Spleen (tissue), 11 donors: Measurements from ENCODE around the gene DNAJC7. TPM values are rescaled to one million over a fixed set of nuclear protein-coding genes. Genes with fewer than 3 reads are reported as not detected.

Source experiments
- DNase-seq: peaks from one replicate; pipeline ENCODE4 v3.0.0-alpha.2; 2020
- H3K27ac ChIP-seq, 8 donors: fragments of 200-600 bp; sonication (generic) in 7 of 8; 1 replicate in 4 of 8; 2 replicates in 4 of 8; pipeline versions ENCODE4 v1.5.0 to v1.8.0; 2016 to 2021; ENCODE audit warnings: inconsistent platforms in 4 of 8, mild to moderate bottlenecking in 4 of 8, moderate library complexity in 1 of 8
- H3K27me3 ChIP-seq, 7 donors: fragments of 200-600 bp; sonication (generic) in 6 of 7; replicated peaks in 1 of 7; 1 replicate in 4 of 7; 2 replicates in 3 of 7; pipeline versions ENCODE4 v1.5.0 to v1.8.0; 2016 to 2021; ENCODE audit warnings: inconsistent platforms in 3 of 7, mild to moderate bottlenecking in 1 of 7
- H3K36me3 ChIP-seq, 6 donors: fragments of 200-600 bp; sonication (generic) in 5 of 6; 1 replicate in 4 of 6; 2 replicates in 2 of 6; pipeline versions ENCODE4 v1.5.0 to v1.8.0; 2016 to 2021; ENCODE audit warnings: inconsistent platforms in 2 of 6
- H3K4me1 ChIP-seq, 6 donors: fragments of 200-600 bp; sonication (generic) in 5 of 6; 1 replicate in 3 of 6; 2 replicates in 3 of 6; pipeline versions ENCODE4 v1.5.0 to v1.8.0; 2016 to 2021; ENCODE audit warnings: inconsistent platforms in 3 of 6
- H3K4me3 ChIP-seq, 8 donors: fragments of 200-600 bp; sonication (generic) in 7 of 8; 1 replicate in 4 of 8; 2 replicates in 4 of 8; pipeline versions ENCODE4 v1.5.0 to v1.8.0; 2016 to 2021; ENCODE audit warnings: inconsistent platforms in 4 of 8, mild to moderate bottlenecking in 4 of 8, moderate library complexity in 2 of 8
- H3K9me3 ChIP-seq, 8 donors: fragments of 200-600 bp; sonication (generic) in 7 of 8; 1 replicate in 4 of 8; 2 replicates in 4 of 8; pipeline versions ENCODE4 v1.5.0 to v1.8.0; 2016 to 2021; ENCODE audit warnings: inconsistent platforms in 4 of 8
- CTCF ChIP-seq, 11 experiments: fragments of 200-600 bp in 7 of 11; fragments of 450-650 bp in 4 of 11; sonication (generic) in 4 of 11; IDR thresholded peaks in 8 of 11; conservative IDR thresholded peaks in 3 of 11; 1 replicate in 7 of 11; 2 replicates in 4 of 11; pipeline versions ENCODE4 v1.4.0 to v1.8.0; 2016 to 2021; ENCODE audit warnings: antibody characterized with exemption in 11 of 11, inconsistent platforms in 4 of 11, mild to moderate bottlenecking in 1 of 11
- POLR2A ChIP-seq, 3 donors: fragments of 450-650 bp; IDR thresholded peaks; one replicate each; pipeline ENCODE4 v1.5.1; 2017; ENCODE audit warnings: antibody characterized with exemption in 3 of 3, mild to moderate bottlenecking in 1 of 3
- POLR2AphosphoS5 ChIP-seq, 3 donors: sonication (generic); formaldehyde crosslinking; IDR thresholded peaks; one replicate each; pipeline ENCODE4 v1.5.1; 2017; ENCODE audit warnings: antibody characterized with exemption in 3 of 3
- WGBS, 5 donors: extraction: QIAGEN DNeasy Blood & Tissue Kit in 3 of 5; methylation state at CpG; one replicate each; pipeline versions ENCODE4 v1.1.5 to v1.1.7; 2013 to 2018; 5-methylcytosine and 5-hydroxymethylcytosine counted together
- intact Hi-C: fragments of 100-400 bp; cut with DNase I; formaldehyde crosslinking; loops from one replicate; pipeline ENCODE4 v1.15.0; 2023; ENCODE audit warnings: low total_unique reads
- polyA plus RNA-seq, 3 donors: library from polyadenylated mRNA; stranded (reverse); fragments of 200-250 nt; gene quantifications; one replicate each; pipeline ENCODE4 v1.2.1, GENCODE V29; 2013
- total RNA-seq, 7 donors: library from RNA; depleted of rRNA in 3 of 7; stranded (reverse); fragments of >200 nt in 3 of 7; fragmentation: NEBNext Ultra II Directional in 4 of 7; extraction: Animal tissue kit (Norgen Biotek cat#: 25700) in 4 of 7; gene quantifications; one replicate each; pipeline versions ENCODE4 v1.1.0 to v1.2.1, GENCODE V29; 2016 to 2021
- donor health status: healthy with polysubstance abuse.
- donor health status: DM: no; HTN: no; CAD: no; lungs with moderate emphysema.
- donor health status: DM: no; HTN: no; CAD: no.
- donor health status: Bipolar disorder and iron deficiency.
- donor health status: healthy.
- donor health status: DM: no; HTN: no; CAD: no.
- donor health status: DM: yes; HTN: yes; CAD: no.

The DNAJC7 gene
- total and polyA plus RNA-seq, 10 donors, result 60.6 to 108 (median 79.2) TPM

DNA sequence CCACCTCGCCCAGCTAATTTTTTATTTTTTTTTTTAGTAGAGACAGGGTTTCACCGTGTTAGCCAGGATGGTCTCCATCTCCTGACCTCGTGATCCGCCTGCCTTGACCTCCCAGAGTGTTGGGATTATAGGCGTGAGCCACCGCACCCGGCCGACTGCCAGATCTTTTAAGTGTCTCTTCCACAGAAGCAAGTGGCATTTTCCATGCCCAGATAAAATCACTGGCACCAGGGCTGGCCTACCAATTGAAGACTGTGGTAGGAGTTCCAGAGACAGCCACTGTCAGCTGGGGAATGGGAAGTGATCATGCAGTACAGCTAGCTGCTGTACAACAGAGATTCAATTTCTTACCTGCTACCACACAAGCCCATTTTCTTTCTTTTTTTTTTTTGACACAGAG lies 32.8 kb downstream of the DNAJC7 start:
- Histone ChIP-seq H3K27me3 (no peaks in the 10 kb centered on the region), H3K36me3 (peaks cover 8 to 100% (median 93%) of the 10 kb centered on the region in 6 donors), H3K4me1 (peaks cover 0 to 11% (median 0%) of the 10 kb centered on the region in 6 donors), H3K9me3 (no peaks in the 10 kb centered on the region), H3K4me3 (no peak overlapping the region), H3K27ac (no peak overlapping the region)
- TF ChIP-seq POLR2A (IDR thresholded peaks at IDR 0.05) (no peak), CTCF (IDR thresholded peaks at IDR 0.05 in 8 of 11, conservative IDR thresholded peaks at IDR 0.05 in 3 of 11) (no peak), POLR2AphosphoS5 (IDR thresholded peaks at IDR 0.05) (peak in 2 of 3 donors; percentile 2 to 36)
- intact Hi-C loops, result no loop called here
- WGBS, 5 donors, result 71 to 89% (median 85%) methylated on average over 8 of the region's 8 CpGs
- DNase-seq, result no peak

- Histone ChIP-seq H3K27me3 (no peaks in the 10 kb centered on the region), H3K9me3 (no peaks in the 10 kb centered on the region), H3K4me1 (peaks cover 0 to 11% (median 2%) of the 10 kb centered on the region in 6 donors), H3K27ac (no peak overlapping the region), H3K4me3 (no peak overlapping the region), H3K36me3 (peaks cover 3 to 100% (median 92%) of the 10 kb centered on the region in 6 donors)
- TF ChIP-seq CTCF (IDR thresholded peaks at IDR 0.05 in 8 of 11, conservative IDR thresholded peaks at IDR 0.05 in 3 of 11) (no peak), POLR2A (IDR thresholded peaks at IDR 0.05) (no peak), POLR2AphosphoS5 (IDR thresholded peaks at IDR 0.05) (no peak)
- 90 to 94% (median 92%) methylated on average over 14 of the region's 14 CpGs for WGBS, 5 donors
- no peak for DNase-seq
- intact Hi-C loops, result no loop called here
Observed at GRCh38 chr17:41982026-41982760, 35.0 kb downstream of the DNAJC7 start.

DNA sequence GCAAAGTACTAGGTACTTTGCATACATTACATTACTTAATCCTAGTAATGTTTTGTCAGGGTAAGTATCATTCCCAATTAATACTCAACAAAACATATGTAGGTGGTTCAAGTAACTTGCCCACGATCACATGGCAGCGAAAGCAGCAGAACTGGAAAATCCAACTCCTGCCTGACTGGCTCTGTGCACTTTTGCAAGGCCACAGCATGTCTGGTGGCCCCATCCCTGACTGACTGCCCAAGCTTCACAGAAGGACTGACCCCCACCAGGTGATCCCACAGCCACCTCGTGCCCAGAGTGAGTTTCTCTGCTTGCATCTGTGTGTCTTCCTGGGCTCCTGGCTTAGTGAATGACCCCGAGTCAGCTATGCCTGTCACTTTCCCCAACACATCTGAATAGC lies 39.2 kb downstream of the DNAJC7 start:
- H3K9me3 ChIP-seq, result no peaks in the 10 kb centered on the region
- H3K27me3 ChIP-seq, result no peaks in the 10 kb centered on the region
- H3K27ac ChIP-seq, result peak overlapping the region in 1 of 8 donors; percentile 38
- peak; percentile 33 for DNase-seq
- H3K36me3 ChIP-seq, result peaks cover 3 to 100% (median 98%) of the 10 kb centered on the region in 6 donors
- WGBS, 5 donors, result 89 to 95% (median 93%) methylated on average over 4 of the region's 4 CpGs
- peaks cover 0 to 40% (median 9%) of the 10 kb centered on the region in 6 donors for H3K4me1 ChIP-seq
- TF ChIP-seq POLR2A (IDR thresholded peaks at IDR 0.05) (no peak), POLR2AphosphoS5 (IDR thresholded peaks at IDR 0.05) (no peak), CTCF (IDR thresholded peaks at IDR 0.05 in 8 of 11, conservative IDR thresholded peaks at IDR 0.05 in 3 of 11) (no peak)
- no peak overlapping the region for H3K4me3 ChIP-seq
- intact Hi-C loops, result no loop called here

- TF ChIP-seq POLR2A (IDR thresholded peaks at IDR 0.05) (no peak), POLR2AphosphoS5 (IDR thresholded peaks at IDR 0.05) (peak in 2 of 3 donors; percentile 8 to 57)
- peak; percentile 60 for DNase-seq
Observed at GRCh38 chr17:41976142-41976768, 41.0 kb downstream of the DNAJC7 start.

More at GRCh38 chr17:41976142-41976768, 41.0 kb downstream of the DNAJC7 start:
- intact Hi-C loops, result no loop called here
- H3K27ac ChIP-seq, result peak overlapping the region in 6 of 8 donors; percentile 15 to 58 (median 50)
- H3K36me3 ChIP-seq, result peaks cover 3 to 100% (median 95%) of the 10 kb centered on the region in 6 donors
- WGBS, 5 donors, result 64 to 83% (median 72%) methylated on average over 10 to 11 of the region's 11 CpGs
- H3K9me3 ChIP-seq, result no peaks in the 10 kb centered on the region
- no peak overlapping the region for H3K4me3 ChIP-seq
- H3K4me1 ChIP-seq, result peaks cover 0 to 57% (median 19%) of the 10 kb centered on the region in 6 donors
- no peaks in the 10 kb centered on the region for H3K27me3 ChIP-seq
